ENCODE measurements around the gene CERK.

The CERK gene

DNA sequence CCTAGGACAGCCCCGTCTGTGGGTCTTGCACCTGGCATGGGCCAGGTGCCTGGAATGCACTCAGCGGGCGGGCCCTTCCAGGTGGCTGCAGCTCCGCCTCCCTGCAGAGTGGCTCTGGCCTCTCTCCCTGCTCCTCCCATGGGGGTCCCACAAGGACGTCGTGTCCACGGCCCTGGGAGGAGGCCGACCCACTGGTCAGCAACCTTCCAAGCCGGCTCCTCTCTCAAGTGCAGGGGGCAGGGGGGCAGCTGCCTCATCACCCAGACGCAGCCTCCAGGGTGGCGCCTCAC lies 41.9 kb downstream of the CERK start:
- no peak for DNase-seq (ENCODE audit: extremely low read depth, low read depth)

DNA sequence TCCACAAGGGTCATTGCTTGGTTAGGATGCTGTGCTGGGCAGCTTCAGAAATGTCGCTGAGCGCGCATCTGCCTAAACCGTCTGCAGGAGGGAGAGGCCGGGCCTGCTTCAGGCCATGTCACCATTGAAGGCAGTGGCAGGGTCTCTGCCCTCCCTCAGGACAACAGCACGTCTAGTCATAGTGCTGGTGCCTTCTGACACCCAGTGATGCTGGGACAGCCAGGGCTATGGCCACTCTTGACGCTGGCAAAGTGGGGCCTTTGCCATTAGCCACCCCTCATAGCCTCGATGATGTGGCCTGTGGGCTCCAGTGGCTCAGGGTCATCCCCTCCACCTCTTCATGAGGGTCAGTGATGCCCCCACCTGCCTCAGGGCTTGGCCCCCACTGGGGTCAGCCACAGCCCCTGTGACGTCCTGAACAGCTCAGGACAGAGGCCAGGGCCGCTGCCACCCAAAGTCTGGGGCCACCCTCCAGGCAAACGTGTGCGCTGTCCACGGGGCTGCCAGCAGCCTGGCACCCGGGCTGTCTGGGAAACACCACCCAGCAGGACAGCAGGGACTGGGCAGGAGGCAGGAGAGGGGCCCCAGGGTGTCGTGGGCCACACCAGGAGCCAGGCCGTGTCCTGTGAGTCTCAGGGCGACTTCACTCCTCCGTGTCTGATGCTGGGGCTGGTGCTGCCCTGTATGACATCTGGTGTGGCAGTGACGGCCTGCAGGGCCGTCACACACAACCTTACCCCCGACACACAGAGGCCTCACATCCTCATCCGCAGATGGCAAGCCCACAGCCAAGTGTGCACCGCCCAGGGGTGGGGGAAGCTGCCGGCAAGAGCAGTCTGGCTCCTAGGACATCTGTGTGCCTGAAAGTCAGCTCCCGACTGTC lies 42.5 kb downstream of the CERK start:
- DNase-seq (ENCODE audit: extremely low read depth, low read depth), result no peak
- TF ChIP-seq, protein P1, sequence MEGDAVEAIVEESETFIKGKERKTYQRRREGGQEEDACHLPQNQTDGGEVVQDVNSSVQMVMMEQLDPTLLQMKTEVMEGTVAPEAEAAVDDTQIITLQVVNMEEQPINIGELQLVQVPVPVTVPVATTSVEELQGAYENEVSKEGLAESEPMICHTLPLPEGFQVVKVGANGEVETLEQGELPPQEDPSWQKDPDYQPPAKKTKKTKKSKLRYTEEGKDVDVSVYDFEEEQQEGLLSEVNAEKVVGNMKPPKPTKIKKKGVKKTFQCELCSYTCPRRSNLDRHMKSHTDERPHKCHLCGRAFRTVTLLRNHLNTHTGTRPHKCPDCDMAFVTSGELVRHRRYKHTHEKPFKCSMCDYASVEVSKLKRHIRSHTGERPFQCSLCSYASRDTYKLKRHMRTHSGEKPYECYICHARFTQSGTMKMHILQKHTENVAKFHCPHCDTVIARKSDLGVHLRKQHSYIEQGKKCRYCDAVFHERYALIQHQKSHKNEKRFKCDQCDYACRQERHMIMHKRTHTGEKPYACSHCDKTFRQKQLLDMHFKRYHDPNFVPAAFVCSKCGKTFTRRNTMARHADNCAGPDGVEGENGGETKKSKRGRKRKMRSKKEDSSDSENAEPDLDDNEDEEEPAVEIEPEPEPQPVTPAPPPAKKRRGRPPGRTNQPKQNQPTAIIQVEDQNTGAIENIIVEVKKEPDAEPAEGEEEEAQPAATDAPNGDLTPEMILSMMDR (IDR thresholded peaks at IDR 0.05; ENCODE audit: low read depth, low read length), result no peak

More for the DNA sequence above, 41.9 kb downstream of the CERK start:
- TF ChIP-seq, protein P1 (IDR thresholded peaks at IDR 0.05; ENCODE audit: low read depth, low read length), result no peak

- TF ChIP-seq, protein P1 (IDR thresholded peaks at IDR 0.05; ENCODE audit: low read depth, low read length), result no peak
- no peak for DNase-seq (ENCODE audit: extremely low read depth, low read depth)
These were observed 43.5 kb downstream of the CERK start for GRCh38 chr22:46694416-46695170.

DNA sequence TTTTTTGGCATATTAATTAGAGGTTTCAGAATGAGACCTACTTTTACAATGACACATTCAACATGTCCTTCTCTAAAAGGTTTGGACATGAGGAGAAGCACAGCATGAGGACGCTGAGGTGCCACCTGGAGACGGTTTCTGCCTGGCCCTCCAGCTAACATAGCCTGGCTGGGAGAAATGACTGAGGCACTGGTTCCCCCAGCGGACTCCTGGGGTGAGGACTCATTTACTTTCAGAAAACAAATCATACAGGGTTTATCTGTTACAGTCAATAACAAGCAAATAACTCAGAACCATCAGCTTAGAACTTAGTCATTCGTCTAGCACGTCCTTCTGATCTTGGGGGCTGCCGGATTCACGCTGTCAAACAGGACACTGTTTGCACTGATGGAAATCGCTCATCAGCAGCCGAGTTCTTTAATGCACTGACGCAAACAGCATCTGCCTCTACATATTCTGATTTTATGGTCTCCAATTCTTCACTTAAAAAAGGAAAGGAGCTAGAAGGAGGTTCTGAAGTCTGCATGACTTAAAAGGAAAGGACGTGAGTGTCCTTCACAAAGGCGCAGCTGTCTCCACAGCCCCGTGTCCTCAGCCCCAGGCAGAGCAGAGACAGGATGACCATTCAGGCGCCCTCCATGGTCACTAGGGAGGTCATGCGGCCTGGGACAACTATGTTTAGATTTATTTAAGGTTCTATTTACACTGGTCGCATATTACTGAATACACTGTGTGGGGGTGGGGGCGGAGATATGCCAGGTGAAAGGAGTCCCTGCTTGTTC lies 44.2 kb downstream of the CERK start:
- no peak for DNase-seq (ENCODE audit: extremely low read depth, low read depth)
- TF ChIP-seq, protein P1 (IDR thresholded peaks at IDR 0.05; ENCODE audit: low read depth, low read length), result no peak

DNA sequence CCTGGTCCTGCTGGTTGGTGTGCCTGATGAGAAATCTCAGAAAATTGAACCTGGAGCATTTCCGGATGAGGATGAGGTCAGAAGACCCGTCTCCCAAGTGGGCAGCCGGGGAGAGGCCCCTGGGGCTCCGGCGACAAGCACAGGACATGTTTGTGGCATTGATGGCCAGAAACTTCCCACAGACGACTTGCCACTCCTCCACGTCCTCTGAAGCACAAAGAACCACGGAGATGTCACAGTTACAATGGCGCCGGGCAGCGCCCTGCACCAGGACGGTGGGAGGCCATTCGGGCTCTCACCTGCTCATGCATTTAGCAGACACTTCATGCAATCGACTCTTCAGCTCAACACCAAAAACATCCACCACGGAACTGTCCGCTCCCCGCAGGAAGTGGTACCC lies 46.5 kb downstream of the CERK start:
- DNase-seq (ENCODE audit: extremely low read depth, low read depth), result no peak
- TF ChIP-seq, protein P1 (IDR thresholded peaks at IDR 0.05; ENCODE audit: low read depth, low read length), result no peak

GRCh38 chr22:46690146-46690545 lies 47.9 kb downstream of the CERK start:
- no peak for DNase-seq (ENCODE audit: extremely low read depth, low read depth)
- TF ChIP-seq, protein P1 (IDR thresholded peaks at IDR 0.05; ENCODE audit: low read depth, low read length), result no peak

All from AG09319 (cell line).